ENCODE data around the gene SLC31A1. TPM values are rescaled to one million over a fixed set of nuclear protein-coding genes. Genes with fewer than 3 reads are reported as not detected.
"Not testable (repeated sequence)": the region's sequence is repeated elsewhere in the genome, so short reads cannot be mapped to it uniquely, and the experiment has no call there.

Gene SLC31A1
- total and polyA plus RNA-seq, 3 donors from 2014 or later, result 12.3 to 21.9 (median 15.3) TPM

- 91 to 97% methylated on average over 2 of the region's 2 CpGs for WGBS, 2 donors
- intact Hi-C loops (cut with DNase I; ENCODE audit: low total_unique reads), result no loop called here
- H3K9me3 ChIP-seq, result no peaks in the 10 kb centered on the region
- TF ChIP-seq POLR2A (IDR thresholded peaks at IDR 0.05), result no peak
- no peak for TF ChIP-seq CTCF (IDR thresholded peaks at IDR 0.05)
- no peaks in the 10 kb centered on the region for H3K27me3 ChIP-seq
- no peaks in the 10 kb centered on the region for H3K4me1 ChIP-seq
- DNase-seq, result no peak
- H3K4me3 ChIP-seq, result no peak overlapping the region
- H3K27ac ChIP-seq, result no peak overlapping the region
- H3K36me3 ChIP-seq (ENCODE audit: low read depth, missing control alignments), result no peaks in the 10 kb centered on the region
Observed at GRCh38 chr9:113289091-113289490, 67.7 kb downstream of the SLC31A1 start.

GRCh38 chr9:113290052-113290607, 68.8 kb downstream of the SLC31A1 start:
- Histone ChIP-seq H3K36me3 (ENCODE audit: low read depth, missing control alignments) (no peaks in the 10 kb centered on the region), H3K27me3 (no peaks in the 10 kb centered on the region), H3K9me3 (no peaks in the 10 kb centered on the region), H3K4me3 (no peak overlapping the region), H3K27ac (no peak overlapping the region), H3K4me1 (no peaks in the 10 kb centered on the region)
- TF ChIP-seq CTCF (IDR thresholded peaks at IDR 0.05) (no peak), POLR2A (IDR thresholded peaks at IDR 0.05) (no peak)
- DNase-seq, result no peak
- intact Hi-C loops (cut with DNase I; ENCODE audit: low total_unique reads), result no loop called here
- 95 to 98% methylated on average over 6 of the region's 6 CpGs for WGBS, 2 donors

- WGBS, 2 donors, result 87 to 91% methylated on average over 7 of the region's 7 CpGs
- TF ChIP-seq CTCF (IDR thresholded peaks at IDR 0.05) (no peak), POLR2A (IDR thresholded peaks at IDR 0.05) (no peak)
- no peaks in the 10 kb centered on the region for H3K9me3 ChIP-seq
- H3K4me3 ChIP-seq, result no peak overlapping the region
- no peak overlapping the region for H3K27ac ChIP-seq
- no peaks in the 10 kb centered on the region for H3K36me3 ChIP-seq (ENCODE audit: low read depth, missing control alignments)
- no peaks in the 10 kb centered on the region for H3K4me1 ChIP-seq
- intact Hi-C loops (cut with DNase I; ENCODE audit: low total_unique reads), result no loop called here
- H3K27me3 ChIP-seq, result no peaks in the 10 kb centered on the region
- DNase-seq, result no peak
Observed at GRCh38 chr9:113293285-113293878, 72.0 kb downstream of the SLC31A1 start.

DNA sequence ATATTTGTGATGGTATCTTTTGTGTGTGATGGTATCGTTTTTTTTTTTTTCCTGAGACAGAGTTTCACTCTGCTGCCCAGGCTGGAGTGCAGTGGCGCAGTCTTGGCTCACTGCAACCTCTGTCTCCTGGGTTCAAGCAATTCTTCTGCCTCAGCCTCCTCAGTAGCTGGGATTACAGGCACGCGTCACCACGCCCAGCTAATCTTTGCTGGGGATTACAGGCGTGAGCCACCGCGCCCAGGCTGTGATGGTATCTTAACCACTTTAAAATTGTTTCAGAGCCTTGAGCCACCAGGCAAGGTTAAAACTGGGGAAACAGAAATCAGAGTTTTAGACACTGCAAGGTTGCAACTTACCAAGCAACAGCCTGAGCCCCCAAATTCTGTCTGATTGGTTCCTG, 74.9 kb downstream of the SLC31A1 start:
- H3K4me1 ChIP-seq; H3K27ac ChIP-seq; H3K4me3 ChIP-seq; DNase-seq; intact Hi-C loops (cut with DNase I; ENCODE audit: low total_unique reads); H3K36me3 ChIP-seq (ENCODE audit: low read depth, missing control alignments); H3K9me3 ChIP-seq; H3K27me3 ChIP-seq: not testable (repeated sequence)
- WGBS, 2 donors, result 82 to 90% methylated on average over 8 of the region's 8 CpGs

DNA sequence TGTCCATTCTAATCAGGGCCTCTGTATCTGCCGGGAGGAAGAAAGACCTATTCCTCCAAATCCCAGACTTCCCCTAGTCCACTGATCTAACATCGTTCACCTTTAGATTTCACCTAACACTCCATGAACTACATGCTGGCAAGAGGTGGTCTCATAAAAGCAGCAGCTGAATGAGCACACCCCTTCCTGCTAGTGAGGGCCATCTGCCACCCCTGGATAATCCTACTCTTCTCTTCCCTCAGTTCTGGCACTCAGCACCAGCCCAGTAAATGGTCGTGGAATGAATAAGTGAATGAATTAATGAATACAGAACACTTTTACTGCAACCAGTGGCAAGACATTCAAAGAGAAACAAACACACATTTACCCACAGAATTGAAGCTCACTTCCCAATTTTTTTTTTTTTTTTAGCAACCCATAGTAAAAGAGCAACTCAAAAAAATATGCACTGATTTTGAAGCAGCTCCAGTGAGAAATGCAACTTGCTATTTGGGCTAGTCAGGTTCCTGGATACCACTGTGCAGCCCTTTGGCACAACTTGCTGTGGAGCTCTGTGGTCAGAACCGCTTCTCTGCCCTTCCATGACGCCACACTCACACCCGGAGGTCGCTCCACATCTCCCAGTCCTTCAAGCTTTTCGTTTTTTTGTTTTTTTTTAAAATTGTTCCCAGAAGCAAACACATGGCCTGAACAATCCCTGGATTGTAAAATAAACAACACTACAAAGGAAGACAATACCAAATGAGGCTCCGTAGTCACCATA, 75.6 kb downstream of the SLC31A1 start:
- H3K27me3 ChIP-seq, result no peaks in the 10 kb centered on the region
- H3K9me3 ChIP-seq, result no peaks in the 10 kb centered on the region
- no peak overlapping the region for H3K27ac ChIP-seq
- TF ChIP-seq POLR2A (IDR thresholded peaks at IDR 0.05) (no peak), CTCF (IDR thresholded peaks at IDR 0.05) (no peak)
- DNase-seq, result no peak
- H3K4me1 ChIP-seq, result no peaks in the 10 kb centered on the region
- no peak overlapping the region for H3K4me3 ChIP-seq
- WGBS, 2 donors, result 74 to 80% methylated on average over 9 of the region's 9 CpGs
- H3K36me3 ChIP-seq (ENCODE audit: low read depth, missing control alignments), result no peaks in the 10 kb centered on the region
- intact Hi-C loops (cut with DNase I; ENCODE audit: low total_unique reads), result no loop called here

All from testis (tissue), 3 donors.